ENCODE measurements around the gene TTLL8.
"Not testable (repeated sequence)": the region's sequence is repeated elsewhere in the genome, so short reads cannot be mapped to it uniquely, and the experiment has no call there.

TTLL8 gene

GRCh38 chr22:49999063-49999945 is 58.8 kb downstream of the TTLL8 start:
- DNase-seq, result peak; percentile 29

- no peak for DNase-seq
Observed at GRCh38 chr22:49998718-49999062, 59.4 kb downstream of the TTLL8 start.

- DNase-seq, result no peak
Observed at GRCh38 chr22:49997932-49998717, 60.0 kb downstream of the TTLL8 start.

GRCh38 chr22:49997251-49997599 is 60.9 kb downstream of the TTLL8 start:
- DNase-seq, result no peak

GRCh38 chr22:49996518-49997250 is 61.4 kb downstream of the TTLL8 start:
- DNase-seq, result no peak

GRCh38 chr22:49996119-49996517 is 62.0 kb downstream of the TTLL8 start:
- no peak for DNase-seq

GRCh38 chr22:49995361-49996118 is 62.6 kb downstream of the TTLL8 start:
- no peak for DNase-seq

GRCh38 chr22:49995041-49995360 is 63.1 kb downstream of the TTLL8 start:
- DNase-seq, result no peak

- DNase-seq, result no peak
Observed at GRCh38 chr22:49994361-49995040, 63.6 kb downstream of the TTLL8 start.

GRCh38 chr22:49993649-49994360 is 64.3 kb downstream of the TTLL8 start:
- DNase-seq, result no peak

GRCh38 chr22:49992921-49993648 is 65.0 kb downstream of the TTLL8 start:
- DNase-seq, result peak; percentile 75

- DNase-seq, result no peak
Observed at GRCh38 chr22:49991907-49992533, 66.1 kb downstream of the TTLL8 start.

- DNase-seq, result no peak
Observed at GRCh38 chr22:49991167-49991566, 66.9 kb downstream of the TTLL8 start.

GRCh38 chr22:49989826-49990225 is 68.3 kb downstream of the TTLL8 start:
- not testable (repeated sequence) for DNase-seq

- no peak for DNase-seq
Observed at GRCh38 chr22:49986325-49986724, 71.8 kb downstream of the TTLL8 start.

GRCh38 chr22:49983148-49984042 is 74.7 kb downstream of the TTLL8 start:
- no peak for DNase-seq

GRCh38 chr22:49981799-49982198 is 76.3 kb downstream of the TTLL8 start:
- not testable (repeated sequence) for DNase-seq

- peak; percentile 87 for DNase-seq
Observed at GRCh38 chr22:49979587-49980264, 78.4 kb downstream of the TTLL8 start.

- no peak for DNase-seq
Observed at GRCh38 chr22:49977578-49977977, 80.5 kb downstream of the TTLL8 start.
